MM.1S (cell line): ENCODE results near the gene KRTAP5-5.

ENCODE experiments used
- CTCF ChIP-seq: fragments of 300-600 bp; sonication (generic); IDR thresholded peaks from 2 replicates; pipeline ENCODE4 v1.5.1; 2016; ENCODE audit warnings: antibody characterized with exemption, low read length, mixed read lengths
- EZH2 ChIP-seq: fragments of 300-600 bp; sonication (generic); optimal IDR thresholded peaks from 2 replicates; pipeline ENCODE3; 2017; ENCODE audit warnings: low read depth, mild to moderate bottlenecking, antibody characterized with exemption, low read length, mixed read lengths
- EZH2phosphoT487 ChIP-seq: fragments of 300-600 bp; sonication (generic); IDR thresholded peaks from 2 replicates; pipeline ENCODE4 v1.6.1; 2018; ENCODE audit warnings: antibody characterized with exemption, low read length

GRCh38 chr11:1636291-1636950 lies 6.8 kb downstream of the KRTAP5-5 start:
- TF ChIP-seq CTCF (no peak), EZH2 (no peak), EZH2phosphoT487 (no peak)
